GM18511 (cell line): Measurements from ENCODE around the gene RNASEH2A.

ENCODE experiments used
- ATAC-seq: cut with Tn5 transposase; IDR thresholded peaks from one replicate; pipeline ENCODE4 v1.9.1; 2021; ENCODE audit warnings: mild to moderate bottlenecking, moderate library complexity; ENCODE audit not compliant: unreplicated experiment

Gene RNASEH2A

DNA sequence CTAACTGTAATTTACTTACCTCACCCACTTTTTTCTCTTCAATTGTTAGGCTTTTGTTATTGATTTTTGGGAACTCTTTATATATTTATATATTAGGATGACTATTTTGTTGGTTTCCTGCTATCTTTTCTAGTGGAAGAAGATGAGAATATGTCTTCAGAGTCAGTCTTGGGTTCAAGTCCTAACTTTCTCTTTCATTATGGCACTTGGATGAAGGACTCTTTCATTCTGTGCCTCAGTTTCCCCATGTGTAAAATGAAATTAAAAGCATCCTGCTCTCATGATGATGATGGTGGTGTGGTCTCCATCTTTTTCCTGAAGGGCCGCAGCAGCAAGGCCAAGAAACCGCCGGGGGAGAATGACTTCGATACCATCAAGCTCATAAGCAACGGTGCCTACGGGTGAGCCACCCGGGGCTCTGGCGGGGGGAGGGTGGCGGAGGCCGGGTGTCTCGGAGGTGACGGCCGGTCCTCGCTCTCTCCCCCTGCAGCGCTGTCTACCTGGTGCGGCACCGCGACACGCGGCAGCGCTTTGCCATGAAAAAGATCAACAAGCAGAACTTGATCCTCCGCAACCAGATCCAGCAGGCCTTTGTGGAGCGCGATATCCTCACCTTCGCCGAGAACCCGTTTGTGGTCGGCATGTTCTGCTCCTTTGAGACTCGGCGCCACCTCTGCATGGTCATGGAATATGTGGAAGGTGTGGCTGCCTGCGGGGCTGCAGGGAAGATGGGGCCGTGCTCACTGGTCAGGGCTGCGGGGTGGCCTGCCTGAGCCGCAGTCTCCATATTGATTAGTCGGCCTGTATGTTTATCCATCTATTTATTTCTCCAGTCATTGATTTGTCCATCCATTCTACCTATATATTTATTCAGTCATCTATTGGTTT lies 51.9 kb downstream of the RNASEH2A start:
- no peak for ATAC-seq

DNA sequence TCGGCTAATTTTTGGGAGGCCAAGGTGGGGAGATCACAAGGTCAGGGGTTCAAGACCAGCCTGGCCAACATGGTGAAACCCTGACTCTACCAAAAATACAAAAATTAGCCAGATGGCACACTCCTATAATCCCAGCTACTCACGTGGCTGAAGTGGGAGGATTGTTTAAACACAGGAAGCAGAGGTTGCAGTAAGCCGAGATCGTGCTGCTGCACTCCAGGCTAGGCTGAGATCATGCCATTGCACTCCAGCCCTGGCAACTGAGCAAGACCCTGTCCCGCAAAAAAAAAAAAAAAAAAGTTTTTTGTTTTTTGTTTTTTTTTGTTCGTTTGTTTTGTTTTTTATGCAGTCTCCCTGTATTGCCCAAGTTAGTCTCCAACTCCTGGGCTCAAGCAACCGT lies 53.2 kb downstream of the RNASEH2A start:
- no peak for ATAC-seq
